SK-N-SH treated with all-trans-retinoic acid at 6 μM for 48 hours (cell line): ENCODE data around the gene BPNT1.

Experiments used
- CREB5 ChIP-seq: fragments of 250-450 bp; sonication (Bioruptor Pico); IDR thresholded peaks from 2 replicates; pipeline ENCODE4 v1.5.1; 2020; ENCODE audit warnings: low read depth, mild to moderate bottlenecking, moderate library complexity
- OSR1 ChIP-seq: fragments of 250-450 bp; sonication (Bioruptor Pico); IDR thresholded peaks from 2 replicates; pipeline ENCODE4 v1.8.0; 2022; ENCODE audit warnings: moderate library complexity, mild to moderate bottlenecking, inconsistent platforms
- PATZ1 ChIP-seq: fragments of 250-450 bp; sonication (Bioruptor Pico); IDR thresholded peaks from 2 replicates; pipeline ENCODE4 v1.8.0; 2020; ENCODE audit warnings: mild to moderate bottlenecking, moderate library complexity, borderline replicate concordance
- RARB ChIP-seq: fragments of 250-450 bp; sonication (Bioruptor Pico); IDR thresholded peaks from 2 replicates; pipeline ENCODE4 v1.8.0; 2021; ENCODE audit warnings: mild to moderate bottlenecking, moderate library complexity
- ZFP3 ChIP-seq: fragments of 250-450 bp; sonication (Bioruptor Pico); IDR thresholded peaks from 2 replicates; pipeline ENCODE4 v1.5.0; 2020; ENCODE audit warnings: mild to moderate bottlenecking, moderate library complexity
- TF ChIP-seq, protein P1 (sequence below): fragments of 250-450 bp; sonication (Bioruptor Pico); IDR thresholded peaks from 2 replicates; pipeline ENCODE4 v1.5.1; 2021; ENCODE audit warnings: mild to moderate bottlenecking, moderate library complexity

DNA sequence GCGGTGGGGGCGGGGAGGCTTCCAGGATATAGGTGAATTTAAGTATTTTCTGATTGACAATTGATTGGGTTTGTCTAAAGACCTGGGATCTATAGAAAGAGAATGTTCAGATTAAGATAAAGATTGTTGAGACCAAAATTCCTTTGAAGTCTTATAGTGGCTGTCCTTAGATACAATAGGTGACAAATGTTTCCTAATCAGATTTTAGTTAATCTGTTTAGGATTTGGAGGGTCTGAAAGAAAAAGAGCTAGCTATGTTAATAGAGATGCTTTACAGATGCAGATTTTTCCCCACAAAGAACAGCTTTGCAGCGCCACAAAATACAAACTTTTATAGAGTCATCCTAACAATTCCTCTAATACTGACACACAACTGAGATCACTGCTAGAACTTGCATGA, 28.7 kb downstream of the BPNT1 start:
- TF ChIP-seq RARB (CRISPR knock-in tag): no peak
- no peak for TF ChIP-seq PATZ1
- no peak for TF ChIP-seq ZFP3
- no peak for TF ChIP-seq OSR1 (CRISPR knock-in tag)
- TF ChIP-seq, protein P1, sequence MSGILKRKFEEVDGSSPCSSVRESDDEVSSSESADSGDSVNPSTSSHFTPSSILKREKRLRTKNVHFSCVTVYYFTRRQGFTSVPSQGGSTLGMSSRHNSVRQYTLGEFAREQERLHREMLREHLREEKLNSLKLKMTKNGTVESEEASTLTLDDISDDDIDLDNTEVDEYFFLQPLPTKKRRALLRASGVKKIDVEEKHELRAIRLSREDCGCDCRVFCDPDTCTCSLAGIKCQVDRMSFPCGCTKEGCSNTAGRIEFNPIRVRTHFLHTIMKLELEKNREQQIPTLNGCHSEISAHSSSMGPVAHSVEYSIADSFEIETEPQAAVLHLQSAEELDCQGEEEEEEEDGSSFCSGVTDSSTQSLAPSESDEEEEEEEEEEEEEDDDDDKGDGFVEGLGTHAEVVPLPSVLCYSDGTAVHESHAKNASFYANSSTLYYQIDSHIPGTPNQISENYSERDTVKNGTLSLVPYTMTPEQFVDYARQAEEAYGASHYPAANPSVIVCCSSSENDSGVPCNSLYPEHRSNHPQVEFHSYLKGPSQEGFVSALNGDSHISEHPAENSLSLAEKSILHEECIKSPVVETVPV: no peak
- no peak for TF ChIP-seq CREB5 (CRISPR knock-in tag)
